ENCODE data around the gene MGARP. TPM values are rescaled to one million over a fixed set of nuclear protein-coding genes. Genes with fewer than 3 reads are reported as not detected.

The MGARP gene
- total and polyA plus RNA-seq, 2 of the 4 experiments (the other 2 are of a cell fraction), result 34.7 to 35.0 TPM

DNA sequence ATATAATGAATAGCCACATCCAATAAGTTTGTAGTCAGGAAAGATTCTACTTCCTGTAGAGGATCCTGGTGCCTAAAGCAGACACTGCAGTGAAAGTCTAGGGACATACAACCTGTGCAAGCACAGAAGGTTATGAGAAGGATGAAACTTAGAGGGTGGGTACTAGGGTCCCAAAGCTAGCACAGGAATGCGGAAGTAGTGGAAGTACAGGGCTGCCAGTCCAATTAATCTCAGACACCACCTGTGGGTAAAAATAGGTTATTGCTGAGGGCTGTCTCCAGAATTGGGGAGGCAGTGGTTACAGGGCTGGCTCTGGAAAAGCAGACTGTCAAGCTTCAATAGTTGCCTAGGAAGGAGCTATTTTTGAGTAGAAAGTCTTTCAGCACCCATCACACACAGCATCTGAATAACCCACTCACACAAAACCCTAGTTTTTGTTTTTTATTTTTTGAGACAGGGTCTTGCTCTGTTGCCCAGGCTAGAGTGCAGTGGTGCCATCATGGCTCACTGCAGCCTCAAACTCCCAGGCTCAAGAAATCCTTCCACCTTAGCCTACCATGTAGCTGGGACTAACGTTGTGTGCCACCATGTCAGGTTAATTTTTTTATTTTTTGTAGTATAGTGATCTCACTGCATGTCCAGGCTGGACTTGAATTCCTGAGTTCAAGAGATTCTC, 52.2 kb downstream of the MGARP start:
- no peaks in the 10 kb centered on the region for H3K36me3 ChIP-seq (ENCODE audit: control insufficient read depth, insufficient read depth, low read length)
- intact Hi-C loops (cut with micrococcal nuclease), result loop anchor here (5.0 kb wide), 1 partner anchor 54 kb away; the partner anchor contains the start of gene MGARP
- in situ Hi-C loops (cut with MboI; ENCODE audit: low sequenced_read_pairs), result no loop called here

More for the DNA sequence above, 52.2 kb downstream of the MGARP start:
- H2BK5ac ChIP-seq (ENCODE audit: low read depth, low read length, poor library complexity, severe bottlenecking), result no peak overlapping the region
- no peak overlapping the region for H3K4me3 ChIP-seq (ENCODE audit: insufficient read depth, low read depth, low read length)
- no CpG with 5 or more reads among the region's 2 CpGs for WGBS, 2 experiments (ENCODE audit: extremely low coverage in 2 of 2, insufficient read length in 1 of 2)
- no peak overlapping the region for H3K56ac ChIP-seq (ENCODE audit: extremely low read depth, insufficient read depth, low read length)
- dilution Hi-C loops (cut with HindIII; ENCODE audit: low sequenced_read_pairs, unreplicated experiment), result no loop called here
- no peak overlapping the region for H3K14ac ChIP-seq (replicated peaks; ENCODE audit: low read depth, low read length)
- no peak overlapping the region for H2BK20ac ChIP-seq (ENCODE audit: low read depth, low read length)
- H3K9ac ChIP-seq (ENCODE audit: low read depth, low read length), result no peak overlapping the region
- H2AK9ac ChIP-seq (replicated peaks; ENCODE audit: low read depth, low read length, poor library complexity), result no peak overlapping the region
- H3K4ac ChIP-seq (ENCODE audit: low read depth, low read length), result no peak overlapping the region
- ATAC-seq (ENCODE audit: low read depth) (no peak), DNase-seq (no peak)
- no peak overlapping the region for H3K27ac ChIP-seq (ENCODE audit: insufficient read depth, low read length)
- H2BK120ac ChIP-seq (ENCODE audit: low read depth, low read length), result no peak overlapping the region
- H3K4me1 ChIP-seq (ENCODE audit: control insufficient read depth, insufficient read depth, low read length), result no peaks in the 10 kb centered on the region
- H3K79me1 ChIP-seq (ENCODE audit: low read depth in 1 of 2, low read length in 2 of 2), result no peaks in the 10 kb centered on the region
- no peak for TF ChIP-seq MXI1 (IDR thresholded peaks at IDR 0.05; ENCODE audit: borderline replicate concordance, low read depth, low read length)
- TF ChIP-seq MAFK (IDR thresholded peaks at IDR 0.05; ENCODE audit: low read depth, low read length), result no peak
- TF ChIP-seq NFE2L2 (IDR thresholded peaks at IDR 0.05; ENCODE audit: low read depth, low read length), result no peak
- TF ChIP-seq, protein P1, sequence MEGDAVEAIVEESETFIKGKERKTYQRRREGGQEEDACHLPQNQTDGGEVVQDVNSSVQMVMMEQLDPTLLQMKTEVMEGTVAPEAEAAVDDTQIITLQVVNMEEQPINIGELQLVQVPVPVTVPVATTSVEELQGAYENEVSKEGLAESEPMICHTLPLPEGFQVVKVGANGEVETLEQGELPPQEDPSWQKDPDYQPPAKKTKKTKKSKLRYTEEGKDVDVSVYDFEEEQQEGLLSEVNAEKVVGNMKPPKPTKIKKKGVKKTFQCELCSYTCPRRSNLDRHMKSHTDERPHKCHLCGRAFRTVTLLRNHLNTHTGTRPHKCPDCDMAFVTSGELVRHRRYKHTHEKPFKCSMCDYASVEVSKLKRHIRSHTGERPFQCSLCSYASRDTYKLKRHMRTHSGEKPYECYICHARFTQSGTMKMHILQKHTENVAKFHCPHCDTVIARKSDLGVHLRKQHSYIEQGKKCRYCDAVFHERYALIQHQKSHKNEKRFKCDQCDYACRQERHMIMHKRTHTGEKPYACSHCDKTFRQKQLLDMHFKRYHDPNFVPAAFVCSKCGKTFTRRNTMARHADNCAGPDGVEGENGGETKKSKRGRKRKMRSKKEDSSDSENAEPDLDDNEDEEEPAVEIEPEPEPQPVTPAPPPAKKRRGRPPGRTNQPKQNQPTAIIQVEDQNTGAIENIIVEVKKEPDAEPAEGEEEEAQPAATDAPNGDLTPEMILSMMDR (conservative IDR thresholded peaks at IDR 0.05; ENCODE audit: low read depth, low read length), result 0 out of 2 replicates have a peak, but pooled peaks have one; percentile 6
- TF ChIP-seq, protein P2, sequence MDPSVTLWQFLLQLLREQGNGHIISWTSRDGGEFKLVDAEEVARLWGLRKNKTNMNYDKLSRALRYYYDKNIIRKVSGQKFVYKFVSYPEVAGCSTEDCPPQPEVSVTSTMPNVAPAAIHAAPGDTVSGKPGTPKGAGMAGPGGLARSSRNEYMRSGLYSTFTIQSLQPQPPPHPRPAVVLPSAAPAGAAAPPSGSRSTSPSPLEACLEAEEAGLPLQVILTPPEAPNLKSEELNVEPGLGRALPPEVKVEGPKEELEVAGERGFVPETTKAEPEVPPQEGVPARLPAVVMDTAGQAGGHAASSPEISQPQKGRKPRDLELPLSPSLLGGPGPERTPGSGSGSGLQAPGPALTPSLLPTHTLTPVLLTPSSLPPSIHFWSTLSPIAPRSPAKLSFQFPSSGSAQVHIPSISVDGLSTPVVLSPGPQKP (IDR thresholded peaks at IDR 0.05; ENCODE audit: borderline replicate concordance, low read depth, low read length), result no peak
- no peak for TF ChIP-seq FOS (IDR thresholded peaks at IDR 0.05; ENCODE audit: low read depth, low read length)
- H3K18ac ChIP-seq (ENCODE audit: low read depth, low read length), result no peak overlapping the region
- H3K9me1 ChIP-seq (ENCODE audit: insufficient read depth, low read length), result no peaks in the 10 kb centered on the region
- H2AFZ ChIP-seq (replicated peaks; ENCODE audit: low read length, poor library complexity), result no peak overlapping the region
- ChIA-PET CTCF (interaction anchor here (1.2 kb wide), 2 partner anchors 31 to 141 kb away, joined by 3 read pairs; no protein-coding TSS in a partner anchor), POLR2A (ENCODE audit: unreplicated experiment) (interaction anchor here (0.7 kb wide), 1 partner anchor 56 kb away, joined by 3 read pairs; no protein-coding TSS in a partner anchor)
- H4K5ac ChIP-seq (ENCODE audit: low read depth, low read length), result no peak overlapping the region
- H3K23ac ChIP-seq (ENCODE audit: low read depth, low read length), result no peak overlapping the region
- H2BK15ac ChIP-seq (ENCODE audit: low read depth, low read length), result no peak overlapping the region
- no peak overlapping the region for H4K91ac ChIP-seq (ENCODE audit: insufficient read depth, low read depth, low read length)
- H4K8ac ChIP-seq (ENCODE audit: low read depth in 2 of 2, low read length in 2 of 2), result no peak overlapping the region
- H3K9me3 ChIP-seq (ENCODE audit: control insufficient read depth, insufficient read depth, low read length), result no peaks in the 10 kb centered on the region
- no peak overlapping the region for H2AK5ac ChIP-seq (ENCODE audit: low read depth, low read length)
- no peaks in the 10 kb centered on the region for H4K20me1 ChIP-seq (ENCODE audit: insufficient read depth, low read length)
- no TSS peak for BruUV-seq (replicated peaks)
- H3K4me2 ChIP-seq (ENCODE audit: low read depth, low read length), result no peak overlapping the region
- H3K27me3 ChIP-seq (ENCODE audit: control insufficient read depth, insufficient read depth, low read length), result no peaks in the 10 kb centered on the region

Measured in IMR-90 (cell line).